GM19193 (cell line): Measurements from ENCODE around the gene ANLN.

Experiments
- POLR2A ChIP-seq: IDR thresholded peaks from 4 replicates; pipeline ENCODE4 v1.6.1; 2011; ENCODE audit not compliant: insufficient read depth, insufficient read length; ENCODE audit errors: extremely low read depth

The ANLN gene

DNA sequence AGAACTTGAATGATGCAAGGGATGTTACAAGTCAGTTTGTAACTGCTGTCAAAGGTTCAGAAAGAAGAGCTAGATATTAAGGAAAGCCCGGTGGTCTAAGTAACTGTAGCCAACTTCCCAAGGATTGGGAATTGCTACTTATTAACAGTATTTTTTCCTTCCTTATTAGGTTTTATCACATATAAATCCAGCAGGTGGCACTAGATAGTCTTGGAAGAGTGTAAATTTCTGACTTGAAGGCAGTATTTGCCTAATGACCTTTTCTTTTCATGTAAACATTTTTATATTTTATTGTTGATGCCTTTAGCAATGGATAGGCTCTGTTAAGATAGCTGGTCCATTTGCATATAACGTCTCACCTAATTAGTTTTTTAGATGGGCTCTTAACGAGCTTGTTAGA, 51.2 kb downstream of the ANLN start:
- TF ChIP-seq POLR2A, result no peak

DNA sequence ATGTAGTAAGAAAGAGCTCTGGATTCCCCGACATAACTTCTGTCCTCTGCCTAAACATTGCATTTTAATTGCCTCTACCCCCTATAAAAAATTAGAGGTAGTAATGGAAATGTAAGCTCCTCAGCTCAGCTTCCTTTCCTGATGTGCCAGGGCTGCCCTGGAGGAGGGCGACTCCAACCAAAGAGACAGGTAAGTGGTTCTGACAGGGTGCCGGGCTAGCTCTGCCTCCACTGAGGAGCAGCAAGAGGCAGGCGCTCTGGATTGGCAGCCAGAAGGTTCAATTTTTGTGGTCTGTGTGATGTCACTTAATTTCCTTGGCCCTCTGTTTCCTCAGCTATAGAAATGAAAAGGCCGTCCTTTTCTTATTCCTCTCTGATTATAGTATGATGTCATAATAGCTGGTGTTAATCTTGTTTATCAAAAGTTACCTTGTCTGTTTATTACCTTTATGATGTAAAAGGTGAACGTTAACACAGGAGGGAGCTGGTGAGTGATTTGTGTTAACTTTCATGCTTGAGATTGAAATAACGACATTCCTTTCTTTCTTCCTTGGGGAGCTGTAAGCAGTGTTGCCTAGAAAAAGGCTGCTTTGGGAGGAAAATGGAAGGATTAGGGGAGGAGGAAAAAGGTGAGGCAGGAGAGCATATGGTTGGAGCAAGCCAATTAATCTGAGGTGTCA, 51.8 kb downstream of the ANLN start:
- no peak for TF ChIP-seq POLR2A

DNA sequence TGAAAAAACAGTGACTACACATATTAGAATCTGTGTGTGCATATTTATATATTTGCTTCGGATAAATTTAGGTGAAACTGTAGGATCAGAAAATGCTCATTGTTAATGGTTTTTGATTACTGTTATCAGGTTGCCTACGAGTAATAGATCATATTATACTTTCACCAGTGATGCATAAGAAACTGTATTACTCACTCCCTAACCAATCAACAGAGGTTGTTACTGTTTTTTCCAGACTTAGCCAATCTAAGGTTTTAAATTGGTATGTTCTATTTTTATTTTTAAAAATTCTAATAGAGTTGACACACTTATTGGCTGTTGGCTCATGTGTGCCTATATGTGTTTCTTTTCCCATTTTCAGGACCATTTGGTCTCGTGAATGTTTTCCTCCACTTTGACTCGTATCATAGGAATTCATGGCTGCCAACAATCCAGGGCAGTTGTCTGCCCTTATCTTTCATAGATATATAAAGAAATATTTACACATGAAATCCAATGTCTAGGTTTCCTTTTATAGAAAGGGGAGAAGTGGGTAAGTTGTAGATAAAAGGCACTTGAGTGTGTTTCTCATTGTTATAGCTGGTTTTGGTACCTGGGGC, 59.2 kb downstream of the ANLN start:
- TF ChIP-seq POLR2A, result no peak

DNA sequence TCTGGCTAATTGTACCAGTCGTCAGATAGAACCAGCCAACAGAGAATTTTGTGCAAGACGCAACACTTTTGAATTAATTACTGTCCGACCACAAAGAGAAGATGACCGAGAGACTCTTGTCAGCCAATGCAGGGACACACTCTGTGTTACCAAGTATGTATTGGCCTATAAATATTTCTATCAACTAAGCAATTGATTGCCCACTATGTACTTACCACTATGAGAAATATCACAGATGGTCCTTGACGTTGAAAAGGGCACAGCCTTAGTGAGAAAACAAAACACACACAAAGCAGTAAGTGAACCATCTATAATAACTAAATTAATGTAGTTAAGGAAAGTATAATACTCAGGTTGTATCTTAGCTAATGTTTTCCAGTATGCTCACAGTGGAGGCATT, 60.0 kb downstream of the ANLN start:
- TF ChIP-seq POLR2A, result no peak

DNA sequence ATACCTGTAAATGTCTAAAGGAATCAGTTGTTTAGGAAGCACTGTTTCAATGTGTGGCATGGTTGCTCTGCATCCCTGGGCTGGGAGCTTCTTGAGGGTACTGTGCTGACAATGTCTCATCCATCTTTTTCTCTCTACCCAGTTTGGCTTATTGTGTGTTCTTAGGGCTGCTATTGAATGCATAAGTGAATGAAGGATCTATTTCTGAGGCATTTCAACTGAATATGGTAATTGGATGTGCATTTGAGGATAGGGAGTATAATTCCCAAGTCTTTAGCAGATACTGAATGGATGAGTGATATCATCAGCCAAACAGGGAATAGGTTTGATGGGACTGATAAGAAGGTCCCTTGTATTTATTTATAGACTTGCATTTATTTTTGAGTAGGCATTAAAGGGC, 64.1 kb downstream of the ANLN start:
- no peak for TF ChIP-seq POLR2A

DNA sequence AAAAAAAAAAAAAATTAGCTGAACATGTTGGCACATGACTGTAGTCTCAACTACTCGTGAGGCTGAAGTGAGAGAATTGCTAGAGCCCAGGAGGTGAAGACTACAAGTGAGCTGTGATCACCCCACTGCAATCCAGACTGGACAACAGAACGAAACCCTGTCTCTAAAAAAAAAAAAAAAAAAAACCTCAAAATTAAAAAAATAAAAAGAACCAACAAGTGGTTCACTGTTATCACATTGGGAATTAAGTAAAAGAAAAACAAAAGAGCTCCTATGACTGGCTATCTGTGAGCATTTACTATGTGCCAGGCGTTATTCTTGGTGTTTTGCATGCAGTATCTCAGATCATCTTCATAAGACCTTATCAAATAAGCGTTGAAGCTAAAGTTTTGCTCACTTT, 66.0 kb downstream of the ANLN start:
- TF ChIP-seq POLR2A, result no peak

DNA sequence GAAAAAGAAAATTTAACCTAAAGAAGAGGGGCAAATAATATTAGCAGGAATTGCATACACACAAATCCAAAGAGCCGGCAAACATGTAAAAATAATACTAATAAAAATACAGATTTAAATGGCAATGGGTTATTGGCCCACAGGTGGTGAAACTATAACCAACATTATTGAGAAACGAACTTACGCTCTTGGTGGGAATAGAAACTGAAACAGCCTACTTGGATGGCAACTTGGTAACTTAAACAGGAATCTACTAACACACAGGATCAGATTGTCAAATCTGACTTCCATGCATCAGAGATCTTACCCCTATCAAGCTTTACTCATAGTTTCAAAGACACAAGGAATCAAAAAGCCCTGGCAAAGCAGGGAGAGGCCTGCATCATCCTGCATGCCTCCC, 66.5 kb downstream of the ANLN start:
- no peak for TF ChIP-seq POLR2A

DNA sequence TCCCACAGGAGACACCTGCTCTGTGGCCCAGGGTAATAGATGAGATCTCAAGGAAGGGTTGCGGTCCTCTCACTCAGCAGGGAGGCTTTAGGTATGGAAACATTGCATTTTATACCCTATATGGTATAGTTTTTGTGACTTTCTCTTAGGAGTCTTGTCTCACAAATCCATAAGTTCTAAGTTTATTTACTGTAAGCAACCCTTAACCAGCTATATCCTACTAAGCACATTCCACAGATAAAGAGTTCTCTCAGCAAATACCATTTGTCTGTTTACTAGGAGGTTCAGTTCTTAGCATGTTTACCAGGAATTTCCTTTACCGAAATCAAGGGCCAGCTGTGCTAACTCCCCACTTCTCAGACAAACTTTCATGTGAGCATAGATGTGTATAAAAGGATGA, 66.9 kb downstream of the ANLN start:
- no peak for TF ChIP-seq POLR2A

DNA sequence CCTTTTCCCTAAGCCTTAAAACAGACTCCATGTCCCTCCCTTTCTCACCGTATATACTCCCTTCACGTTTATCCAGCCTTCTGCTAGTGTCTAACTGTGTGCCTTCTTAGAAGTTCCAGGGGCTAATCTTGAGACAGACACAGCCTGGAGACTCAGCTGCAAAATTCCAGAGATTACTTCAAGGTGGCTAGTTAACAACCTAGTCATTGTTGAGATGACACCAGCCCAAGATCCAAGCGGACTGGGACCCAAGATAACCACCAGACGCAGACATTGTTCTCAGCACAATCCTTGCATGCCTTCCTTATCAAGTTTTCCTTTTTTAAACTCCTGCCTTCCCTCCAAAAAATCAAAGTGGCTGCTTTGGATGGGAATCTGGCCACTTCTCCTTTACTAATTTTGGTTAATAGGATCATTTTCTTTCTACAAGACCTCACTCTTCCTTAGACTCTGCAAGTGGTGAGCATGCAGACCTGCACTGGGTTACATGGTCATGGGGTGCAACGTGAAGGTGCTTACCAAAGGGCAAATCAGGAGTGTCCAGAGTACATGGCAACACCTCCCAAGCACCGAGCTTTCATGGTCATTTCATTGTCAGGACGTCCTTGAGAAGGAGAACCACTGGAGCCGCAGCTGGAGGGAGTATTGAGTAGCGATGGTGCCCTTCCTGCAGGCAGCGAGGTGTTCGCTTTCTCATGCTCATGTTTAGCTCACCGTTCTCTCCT, 69.7 kb downstream of the ANLN start:
- TF ChIP-seq POLR2A, result no peak

DNA sequence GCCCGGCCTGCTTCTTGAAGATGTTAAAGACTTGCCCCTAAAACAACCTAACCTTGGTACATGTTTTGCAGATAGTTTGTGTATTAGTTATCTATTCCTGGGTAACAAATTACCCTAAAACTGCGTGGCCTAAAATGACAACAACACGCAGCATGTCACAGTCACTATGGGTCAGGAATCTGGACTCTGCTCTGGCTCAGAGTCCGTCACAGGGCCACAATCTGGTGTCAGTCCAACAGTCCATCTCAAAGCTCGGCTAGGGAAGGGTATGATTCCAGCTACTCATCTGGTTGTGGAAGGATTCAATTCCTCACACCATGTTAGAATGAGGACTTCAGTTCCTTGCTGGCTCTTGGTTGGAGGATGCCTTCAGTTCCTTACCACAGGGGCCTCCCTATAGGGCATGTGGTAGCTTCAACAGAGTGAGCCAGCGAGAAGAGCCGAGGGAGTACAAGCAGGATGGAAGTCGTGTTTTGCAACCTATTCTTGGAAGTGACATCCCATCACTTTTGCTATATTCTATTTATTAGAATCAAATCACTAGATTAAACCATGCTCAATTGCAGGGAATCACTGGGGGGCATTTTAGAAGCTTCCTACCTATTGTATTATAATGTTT, 71.3 kb downstream of the ANLN start:
- TF ChIP-seq POLR2A, result no peak

DNA sequence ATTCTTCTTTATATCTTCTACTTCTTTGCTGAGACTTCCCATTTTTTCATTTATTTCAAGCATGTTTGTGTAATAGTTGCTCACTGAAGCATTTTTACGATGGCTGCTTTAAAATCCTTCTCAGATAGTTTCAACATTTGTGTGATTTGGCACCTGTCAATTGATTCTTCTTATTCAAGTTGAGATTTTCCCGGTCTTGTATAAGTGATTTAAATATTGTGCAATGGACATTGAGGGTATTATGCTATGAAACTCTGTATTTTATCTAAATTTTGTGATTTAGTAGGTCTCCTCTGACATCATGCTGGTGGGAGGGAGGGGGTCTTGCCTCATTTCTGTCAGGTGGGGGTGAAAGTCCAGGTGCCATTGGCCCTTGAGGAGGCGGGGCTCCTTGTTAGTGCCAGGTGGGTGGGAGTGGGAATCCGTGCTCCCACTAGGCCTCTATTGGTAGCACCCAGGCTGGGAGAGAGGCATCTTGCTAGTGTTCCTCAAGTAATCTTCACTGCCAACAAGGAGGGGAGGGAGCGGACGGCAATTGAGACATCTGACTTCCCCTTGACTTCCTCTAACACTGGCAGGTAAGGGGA, 73.0 kb downstream of the ANLN start:
- TF ChIP-seq POLR2A, result no peak

DNA sequence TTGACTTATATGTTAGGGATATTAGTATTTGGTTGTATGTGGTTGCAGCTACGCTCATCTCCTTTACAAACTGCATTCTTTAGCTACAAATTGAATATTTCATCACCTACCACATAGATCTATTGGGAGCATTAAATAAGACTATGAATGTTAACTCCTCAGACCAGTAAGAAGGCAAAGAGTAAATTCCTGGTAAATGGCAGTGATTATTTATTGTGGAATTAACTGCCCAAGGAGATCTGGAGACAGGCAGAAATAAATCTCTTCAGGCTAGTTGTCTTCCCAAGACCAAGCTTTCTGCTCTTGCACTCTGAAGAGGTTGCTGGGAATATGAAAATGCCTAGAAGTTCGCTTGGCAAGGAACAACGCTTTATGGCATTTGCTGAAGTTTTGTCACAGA, 74.6 kb downstream of the ANLN start:
- no peak for TF ChIP-seq POLR2A

DNA sequence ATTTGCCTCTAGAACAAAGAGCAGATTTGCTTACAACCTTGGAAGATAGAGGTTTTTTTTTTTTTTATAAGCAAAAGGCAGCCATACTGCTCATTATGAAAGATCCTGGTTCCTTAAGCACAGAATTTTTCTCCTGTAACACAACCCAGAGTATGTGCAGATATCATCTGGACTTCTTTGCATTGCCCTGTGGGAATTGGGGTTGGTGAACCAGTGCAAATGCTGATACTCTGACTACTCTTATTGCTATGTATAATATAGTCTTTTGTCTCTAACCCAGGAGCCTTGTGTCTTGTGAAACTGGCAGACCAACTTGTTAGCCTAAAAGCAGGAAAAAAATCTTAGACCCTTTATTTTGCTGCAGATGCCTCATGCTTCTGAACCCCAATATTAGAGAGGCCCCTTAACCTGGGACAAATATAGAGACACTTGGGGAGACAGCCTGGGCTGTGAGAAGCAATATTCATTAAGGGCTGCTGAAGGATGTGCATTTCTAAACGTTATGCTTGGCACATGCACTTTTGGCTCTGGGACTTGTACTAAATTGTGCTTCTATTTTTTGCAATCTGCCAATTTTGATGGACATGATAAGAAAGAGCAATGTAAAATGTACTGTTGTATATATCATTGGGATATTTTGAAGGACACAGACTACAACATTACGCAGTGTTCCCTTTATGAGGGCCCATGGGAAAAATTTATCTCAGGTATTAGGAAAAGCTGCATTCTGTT, 78.9 kb downstream of the ANLN start:
- TF ChIP-seq POLR2A, result no peak

DNA sequence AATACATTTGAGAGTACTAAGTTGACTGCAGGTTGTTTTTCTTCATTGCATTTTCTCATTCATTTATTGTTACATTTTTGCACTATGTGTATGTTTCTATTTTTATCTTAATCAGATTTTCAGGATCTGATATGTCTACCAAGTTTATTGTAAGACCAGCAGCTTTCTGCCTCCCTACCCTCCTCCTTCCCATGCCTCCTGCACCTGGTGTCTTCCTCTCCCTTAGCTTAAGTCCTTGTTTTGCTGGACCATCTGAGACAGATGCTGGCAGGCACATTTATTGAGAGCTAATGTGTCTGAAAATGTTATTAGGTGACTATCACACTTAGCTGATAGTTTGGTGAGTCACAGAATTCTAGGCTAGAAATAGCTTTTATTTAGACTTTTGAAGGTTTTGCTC, 79.6 kb downstream of the ANLN start:
- no peak for TF ChIP-seq POLR2A

DNA sequence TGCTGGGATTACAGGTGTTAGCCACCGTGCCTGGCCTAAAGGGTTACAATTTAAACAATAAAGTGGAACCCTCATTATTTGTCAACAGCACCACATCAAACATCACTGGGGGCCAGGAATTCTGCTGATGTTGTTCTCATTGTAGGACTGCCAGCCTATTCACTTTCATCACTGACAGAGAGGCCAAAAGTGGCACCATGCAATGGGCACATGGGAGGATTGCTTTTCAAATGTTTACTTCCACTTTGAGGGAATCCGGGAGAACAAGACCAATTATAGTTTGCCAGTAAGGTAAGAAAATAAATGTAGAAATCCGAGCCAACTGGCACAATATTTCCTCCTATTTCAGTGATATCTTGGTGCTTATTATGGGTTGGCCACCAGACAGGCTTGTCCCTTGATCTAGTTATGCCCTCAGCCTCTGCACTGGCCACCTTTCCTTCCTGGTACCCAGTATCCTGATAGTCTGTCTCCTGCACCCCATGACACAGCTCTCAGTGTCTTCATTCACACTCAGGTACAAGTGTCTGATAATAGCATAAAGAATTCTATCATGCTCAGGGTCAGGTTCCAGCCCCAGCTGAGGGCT, 82.6 kb downstream of the ANLN start:
- no peak for TF ChIP-seq POLR2A
